SKM-1 treated with dmso at 0.1 percent for 144 hours (cell line): ENCODE data around the gene ACOX2.
A peak's percentile ranks its signal among the peaks of the same experiment; 100 is the strongest.

Source experiments
- DNase-seq: peaks from one replicate; lab custom pipeline; 2025; ENCODE audit not compliant: unreplicated experiment; lab: John Stamatoyannopoulos, UW

The ACOX2 gene

GRCh38 chr3:58536501-58537411 lies at the start of gene ACOX2:
TSS of gene ACOX2 (minus strand) at chr3:58537190. CDS start at chr3:58535106, 2,084 bp downstream.
- no peak for DNase-seq

GRCh38 chr3:58585994-58586393 lies 49.0 kb upstream of the ACOX2 start:
- no peak for DNase-seq

- peak; percentile 44 for DNase-seq
Observed at GRCh38 chr3:58585005-58585786, 48.2 kb upstream of the ACOX2 start.

GRCh38 chr3:58584690-58585004 lies 47.7 kb upstream of the ACOX2 start:
- no peak for DNase-seq

GRCh38 chr3:58581328-58582091 lies 44.5 kb upstream of the ACOX2 start:
- DNase-seq: no peak

- DNase-seq: no peak
Observed at GRCh38 chr3:58580826-58581327, 43.9 kb upstream of the ACOX2 start.

- DNase-seq: no peak
Observed at GRCh38 chr3:58578873-58579272, 41.9 kb upstream of the ACOX2 start.

GRCh38 chr3:58577269-58577821 lies 40.4 kb upstream of the ACOX2 start, which contains the start of gene FAM107A:
TSS of gene FAM107A (minus strand) at chr3:58577391. CDS start at chr3:58569860, 7,531 bp downstream.
- no peak for DNase-seq

GRCh38 chr3:58576716-58577115 lies 39.7 kb upstream of the ACOX2 start:
- no peak for DNase-seq

- no peak for DNase-seq
Observed at GRCh38 chr3:58575971-58576652, 39.1 kb upstream of the ACOX2 start.

- no peak for DNase-seq
Observed at GRCh38 chr3:58574682-58575081, 37.7 kb upstream of the ACOX2 start.

- DNase-seq: no peak
Observed at GRCh38 chr3:58574106-58574505, 37.1 kb upstream of the ACOX2 start.

GRCh38 chr3:58573640-58574039 lies 36.6 kb upstream of the ACOX2 start:
- DNase-seq: no peak

GRCh38 chr3:58572634-58573230 lies 35.7 kb upstream of the ACOX2 start:
- no peak for DNase-seq

GRCh38 chr3:58572013-58572633 lies 35.1 kb upstream of the ACOX2 start:
- DNase-seq: no peak

- DNase-seq: no peak
Observed at GRCh38 chr3:58570851-58571250, 33.9 kb upstream of the ACOX2 start.

- no peak for DNase-seq
Observed at GRCh38 chr3:58569287-58570001, 32.5 kb upstream of the ACOX2 start.

GRCh38 chr3:58568572-58569286 lies 31.7 kb upstream of the ACOX2 start:
- peak; percentile 39 for DNase-seq
